Prostate gland (tissue), 2 donors: ENCODE measurements around the gene BAIAP3.

Source experiments
- CTCF ChIP-seq, 4 experiments: fragments of 200-600 bp in 2 of 4; fragments of 450-650 bp in 2 of 4; sonication (generic) in 2 of 4; IDR thresholded peaks; 1 replicate in 3 of 4; 2 replicates in 1 of 4; pipeline ENCODE4 v1.5.1; 2016 to 2019; ENCODE audit warnings: antibody characterized with exemption in 4 of 4, mild to moderate bottlenecking in 2 of 4, moderate library complexity in 2 of 4
- POLR2A ChIP-seq: fragments of 450-650 bp; IDR thresholded peaks from one replicate; pipeline ENCODE4 v1.6.1; 2016; ENCODE audit warnings: antibody characterized with exemption, mild to moderate bottlenecking

DNA sequence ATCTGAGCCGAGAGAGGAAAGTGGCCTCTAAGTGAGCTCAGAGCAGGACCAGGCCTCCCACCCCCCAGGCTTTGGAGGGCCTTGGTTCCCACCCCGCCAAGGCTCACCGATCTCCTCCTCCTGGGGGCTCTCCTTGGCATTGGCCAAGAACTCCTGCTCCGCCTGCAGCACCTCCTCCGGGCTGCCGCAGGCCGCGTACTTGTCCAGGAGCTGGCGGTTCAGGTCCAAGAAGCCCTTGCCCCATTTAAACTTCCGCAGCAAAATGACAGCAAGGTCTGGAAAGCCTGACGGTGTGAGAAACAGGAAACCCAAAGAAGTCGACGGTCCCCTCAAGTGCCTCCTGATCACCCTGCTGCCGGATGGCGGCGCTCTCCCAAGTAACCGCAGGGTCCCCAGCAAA, 16.5 kb downstream of the BAIAP3 start:
- TF ChIP-seq CTCF (IDR thresholded peaks at IDR 0.05), result no peak
- no peak for TF ChIP-seq POLR2A
